Activated T-cell treated with anti-CD3 and anti-CD28 coated beads, Interleukin-2, amount 50 U/mL, for 72 hours (primary cell): ENCODE data around the gene CHL1. TPM values are rescaled to one million over a fixed set of nuclear protein-coding genes. Genes with fewer than 3 reads are reported as not detected.

Experiments
- ATAC-seq, 2 donors: fragments of 150-1000 bp; cut with Tn5 transposase; replicated peaks in 1 of 2; 2 replicates each; pipeline ENCODE4 v1.10.0; 2021; ENCODE audit warnings: moderate library complexity in 2 of 2, mild to moderate bottlenecking in 1 of 2
- DNase-seq, 2 donors: peaks; one replicate each; pipeline ENCODE4 v3.0.0; 2021 to 2022; ENCODE audit warnings: mixed read lengths in 1 of 2
- H3K27ac Mint-ChIP-seq: one replicate; pipeline ENCODE4 v1.8.0; 2022; ENCODE audit warnings: mild to moderate bottlenecking, moderate library complexity, mixed read lengths
- H3K27me3 Mint-ChIP-seq: one replicate; pipeline ENCODE4 v1.8.0; 2022; ENCODE audit warnings: low read depth, mixed read lengths
- H3K36me3 Mint-ChIP-seq, 2 donors: one replicate each; pipeline ENCODE4 v1.8.0; 2022; ENCODE audit warnings: mixed read lengths in 2 of 2, mild to moderate bottlenecking in 1 of 2; ENCODE audit not compliant: insufficient read depth in 2 of 2
- H3K4me1 Mint-ChIP-seq: one replicate; pipeline ENCODE4 v1.8.0; 2022; ENCODE audit warnings: low read depth, mixed read lengths
- H3K4me3 Mint-ChIP-seq, 2 donors: one replicate each; pipeline ENCODE4 v1.8.0; 2022; ENCODE audit warnings: mild to moderate bottlenecking in 2 of 2, mixed read lengths in 2 of 2, moderate library complexity in 2 of 2
- H3K9me3 Mint-ChIP-seq, 2 donors: one replicate each; pipeline ENCODE4 v1.8.0; 2022; ENCODE audit warnings: mixed read lengths in 2 of 2
- total RNA-seq, 2 donors: library from RNA; stranded (reverse); gene quantifications; one replicate each; pipeline ENCODE4 v1.2.3, GENCODE V29; 2022

The CHL1 gene
- total RNA-seq, 2 donors from 2014 or later: not detected

GRCh38 chr3:197149-197827 is 725 bp downstream of the CHL1 start:
- Mint-ChIP-seq H3K27ac (no peak overlapping the region), H3K9me3 (peaks cover 2 to 4% of the 10 kb centered on the region in 2 donors), H3K36me3 (peaks cover 3 to 6% of the 10 kb centered on the region in 2 donors), H3K27me3 (peaks cover 17% of the 10 kb centered on the region), H3K4me3 (no peak overlapping the region), H3K4me1 (no peaks in the 10 kb centered on the region)
- ATAC-seq (no peak), DNase-seq (no peak)

DNA sequence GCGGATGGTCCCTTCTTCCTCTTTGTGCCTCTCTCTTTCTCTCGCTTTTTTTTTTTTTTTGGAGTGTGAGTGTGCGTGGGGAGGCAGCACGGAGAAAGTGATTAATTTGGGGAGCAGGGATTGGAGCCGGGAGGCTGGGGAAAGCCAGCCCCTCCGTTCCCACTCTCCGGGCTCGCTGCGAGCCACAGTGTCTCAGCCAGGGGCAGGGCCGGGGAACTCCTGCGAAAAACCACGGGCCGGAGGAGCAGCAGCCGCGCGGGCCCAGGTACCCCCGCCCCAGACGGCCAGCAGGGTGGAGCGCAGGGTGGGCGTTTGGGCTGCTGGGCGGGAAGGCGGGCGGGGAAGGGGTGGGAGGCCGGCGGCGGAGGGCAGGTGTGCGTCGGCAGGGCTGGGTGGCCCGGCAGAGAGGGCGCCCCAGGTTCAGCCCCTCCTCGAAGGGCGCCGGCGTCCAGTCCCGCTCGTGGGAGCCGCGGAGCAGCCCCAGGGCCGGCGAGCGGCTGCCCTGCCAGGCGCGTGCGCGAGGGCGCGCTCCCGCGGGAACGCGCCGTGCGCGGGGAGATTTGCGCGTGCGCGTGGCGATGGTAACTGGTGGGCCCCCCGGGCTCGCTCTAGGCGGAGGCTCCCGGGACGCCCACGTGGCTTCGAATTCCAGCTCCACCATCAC is 1.4 kb downstream of the CHL1 start:
- ATAC-seq (no peak), DNase-seq (no peak)
- Mint-ChIP-seq H3K9me3 (peaks cover 0 to 4% of the 10 kb centered on the region in 2 donors), H3K4me1 (no peaks in the 10 kb centered on the region), H3K4me3 (no peak overlapping the region), H3K36me3 (peaks cover 3 to 6% of the 10 kb centered on the region in 2 donors), H3K27me3 (peaks cover 17% of the 10 kb centered on the region), H3K27ac (no peak overlapping the region)

GRCh38 chr3:199835-200234 is 3.3 kb downstream of the CHL1 start:
- peaks cover 13% of the 10 kb centered on the region for H3K27me3 Mint-ChIP-seq
- DNase-seq (no peak), ATAC-seq (no peak)
- no peak overlapping the region for H3K4me3 Mint-ChIP-seq
- H3K27ac Mint-ChIP-seq: no peak overlapping the region
- no peaks in the 10 kb centered on the region for H3K4me1 Mint-ChIP-seq
- H3K9me3 Mint-ChIP-seq: peaks cover 0 to 2% of the 10 kb centered on the region in 2 donors
- peaks cover 3 to 5% of the 10 kb centered on the region in 2 donors for H3K36me3 Mint-ChIP-seq

GRCh38 chr3:200758-201325 is 4.3 kb downstream of the CHL1 start:
- Mint-ChIP-seq H3K27me3 (peaks cover 7% of the 10 kb centered on the region), H3K36me3 (peaks cover 3 to 5% of the 10 kb centered on the region in 2 donors), H3K9me3 (peaks cover 0 to 2% of the 10 kb centered on the region in 2 donors), H3K27ac (no peak overlapping the region), H3K4me1 (no peaks in the 10 kb centered on the region), H3K4me3 (no peak overlapping the region)
- DNase-seq: no peak
- ATAC-seq: no peak

DNA sequence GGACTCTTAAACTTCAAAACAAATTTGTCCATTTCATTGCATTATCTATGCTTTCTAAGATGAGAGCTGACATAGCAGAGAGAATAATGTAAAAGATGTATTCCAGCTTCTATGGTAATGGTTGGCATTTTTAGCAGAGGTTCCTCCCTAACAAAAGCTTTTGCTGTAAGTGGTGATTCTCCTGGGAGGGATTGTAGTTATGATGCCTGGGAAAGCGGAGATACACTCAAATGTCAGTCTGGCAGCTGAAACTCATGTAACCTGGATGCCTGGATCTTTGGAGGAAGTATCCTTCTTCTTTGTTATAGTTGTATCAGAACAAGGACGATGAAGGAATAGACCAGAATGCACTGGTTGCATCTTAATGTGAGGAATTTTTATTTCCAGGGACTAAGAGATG is 7.5 kb downstream of the CHL1 start:
- H3K9me3 Mint-ChIP-seq: peaks cover 0 to 2% of the 10 kb centered on the region in 2 donors

DNA sequence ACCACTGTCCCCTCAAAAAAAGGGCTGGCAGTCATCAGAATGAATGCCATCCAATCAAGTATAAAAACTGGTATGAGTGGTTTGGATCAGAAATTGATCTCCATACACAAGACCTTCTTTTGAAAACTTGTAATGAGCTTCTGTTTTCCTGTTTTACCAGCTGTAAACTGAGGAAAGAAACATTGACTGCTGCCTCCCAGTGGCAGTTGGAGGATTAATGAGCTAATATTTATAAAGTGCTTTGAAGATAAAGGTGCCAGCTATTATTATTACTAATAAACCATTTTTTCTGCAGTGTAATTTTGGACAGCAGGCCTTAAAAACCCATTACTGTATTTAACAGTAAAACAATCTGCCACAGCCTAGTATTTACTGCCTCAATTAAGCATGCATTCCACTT is 11.4 kb downstream of the CHL1 start:
- ATAC-seq (no peak), DNase-seq (no peak)
- Mint-ChIP-seq H3K4me3 (no peak overlapping the region), H3K9me3 (peaks cover 0 to 2% of the 10 kb centered on the region in 2 donors), H3K4me1 (no peaks in the 10 kb centered on the region), H3K27ac (no peak overlapping the region), H3K36me3 (no peaks in the 10 kb centered on the region), H3K27me3 (no peaks in the 10 kb centered on the region)

More for the DNA sequence above, 7.5 kb downstream of the CHL1 start:
- DNase-seq (no peak), ATAC-seq (no peak)
- no peak overlapping the region for H3K4me3 Mint-ChIP-seq
- H3K4me1 Mint-ChIP-seq: no peaks in the 10 kb centered on the region
- H3K27me3 Mint-ChIP-seq: no peaks in the 10 kb centered on the region
- H3K36me3 Mint-ChIP-seq: no peaks in the 10 kb centered on the region
- H3K27ac Mint-ChIP-seq: no peak overlapping the region

- no peaks in the 10 kb centered on the region for H3K27me3 Mint-ChIP-seq
- no peak overlapping the region for H3K4me3 Mint-ChIP-seq
- no peaks in the 10 kb centered on the region for H3K4me1 Mint-ChIP-seq
- DNase-seq: no peak
- H3K27ac Mint-ChIP-seq: no peak overlapping the region
- peaks cover 0 to 2% of the 10 kb centered on the region in 2 donors for H3K9me3 Mint-ChIP-seq
- no peak for ATAC-seq
- H3K36me3 Mint-ChIP-seq: no peaks in the 10 kb centered on the region
Observed at GRCh38 chr3:210669-211068, 14.1 kb downstream of the CHL1 start.

DNA sequence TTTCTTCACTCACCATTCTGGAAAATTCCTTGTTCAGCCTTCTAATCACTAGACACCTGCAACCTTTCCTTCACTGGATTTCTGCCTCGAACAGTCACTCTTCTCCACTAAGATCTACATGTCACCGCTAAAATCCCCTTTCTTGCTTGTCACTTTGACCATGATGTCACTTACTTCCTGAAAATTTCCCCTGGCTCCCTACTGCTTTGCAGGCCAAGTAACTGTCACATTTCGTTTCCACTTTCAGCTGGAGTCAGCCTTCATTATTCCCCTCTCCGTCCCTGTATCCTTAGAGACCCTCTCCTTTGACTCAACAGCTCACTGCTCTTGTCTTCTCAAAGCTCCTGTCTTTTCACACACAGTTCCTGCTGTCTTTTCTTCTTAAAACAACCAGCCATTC is 15.9 kb downstream of the CHL1 start:
- Mint-ChIP-seq H3K27me3 (no peaks in the 10 kb centered on the region), H3K4me3 (no peak overlapping the region), H3K36me3 (no peaks in the 10 kb centered on the region), H3K9me3 (peaks cover 2 to 3% of the 10 kb centered on the region in 2 donors), H3K27ac (no peak overlapping the region), H3K4me1 (no peaks in the 10 kb centered on the region)
- DNase-seq (no peak), ATAC-seq (no peak)

GRCh38 chr3:217099-217813 is 20.7 kb downstream of the CHL1 start:
- ATAC-seq: no peak
- Mint-ChIP-seq H3K27me3 (no peaks in the 10 kb centered on the region), H3K4me3 (no peak overlapping the region), H3K4me1 (no peaks in the 10 kb centered on the region), H3K27ac (no peak overlapping the region), H3K36me3 (no peaks in the 10 kb centered on the region), H3K9me3 (peaks cover 2 to 5% of the 10 kb centered on the region in 2 donors)
- no peak for DNase-seq

DNA sequence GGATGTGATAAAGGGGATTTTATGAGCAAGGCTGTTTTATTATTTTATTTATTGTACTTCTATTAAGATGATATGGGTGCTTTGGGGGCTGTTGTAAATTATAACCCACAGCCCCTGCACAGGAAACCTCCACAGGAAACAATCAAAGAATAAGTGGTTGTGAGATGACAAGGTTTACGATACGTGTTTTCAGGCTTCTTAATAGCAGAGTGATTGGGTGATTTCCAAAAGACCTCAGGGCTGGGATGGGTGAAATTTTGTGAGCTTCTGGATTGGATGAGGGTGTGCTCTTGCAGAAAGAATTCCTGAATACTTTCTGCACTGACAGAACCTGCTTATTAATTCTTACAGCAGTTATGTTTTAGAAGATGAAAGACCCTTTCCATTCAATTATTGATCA is 21.4 kb downstream of the CHL1 start:
- ATAC-seq: no peak
- Mint-ChIP-seq H3K36me3 (no peaks in the 10 kb centered on the region), H3K4me3 (no peak overlapping the region), H3K27me3 (no peaks in the 10 kb centered on the region), H3K27ac (no peak overlapping the region), H3K9me3 (peaks cover 4 to 7% of the 10 kb centered on the region in 2 donors), H3K4me1 (no peaks in the 10 kb centered on the region)
- DNase-seq: no peak

DNA sequence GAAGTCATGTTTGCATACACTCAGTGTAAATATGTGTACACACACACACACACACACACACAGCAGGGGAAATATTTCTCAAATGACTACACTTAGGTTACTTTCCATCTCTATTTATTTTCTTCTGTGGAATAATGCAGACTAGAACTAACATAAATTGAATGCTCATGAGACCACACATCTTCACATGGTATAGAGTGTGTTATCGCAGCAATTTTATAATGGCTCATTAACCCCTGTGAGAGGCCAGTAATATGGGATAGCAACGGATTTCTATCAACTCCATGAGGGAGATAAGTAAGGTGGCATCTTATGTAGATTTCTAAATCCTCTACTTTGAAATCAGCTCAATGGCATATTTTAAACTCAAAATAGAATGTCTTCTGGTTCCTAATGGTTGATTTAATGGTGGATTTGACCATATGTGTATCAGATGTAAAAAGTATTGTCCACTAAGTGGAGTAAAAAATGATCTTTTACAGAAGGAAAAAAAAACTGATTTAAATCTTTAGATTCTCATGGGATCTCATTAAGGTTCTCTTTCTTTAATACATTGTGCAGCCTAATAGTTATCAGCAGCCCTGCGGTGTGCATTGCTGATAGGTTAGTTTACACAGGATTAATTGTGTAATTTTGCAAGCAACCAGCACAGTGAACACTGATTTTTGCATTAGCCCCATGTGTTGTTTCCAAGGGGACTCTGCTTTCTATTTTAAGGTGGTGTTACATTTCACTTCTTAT is 32.0 kb downstream of the CHL1 start:
- Mint-ChIP-seq H3K4me1 (no peaks in the 10 kb centered on the region), H3K9me3 (peaks cover 0 to 2% of the 10 kb centered on the region in 2 donors), H3K4me3 (no peak overlapping the region), H3K36me3 (no peaks in the 10 kb centered on the region), H3K27ac (no peak overlapping the region), H3K27me3 (no peaks in the 10 kb centered on the region)
- no peak for ATAC-seq
- DNase-seq: no peak

- no peak overlapping the region for H3K27ac Mint-ChIP-seq
- no peak overlapping the region for H3K4me3 Mint-ChIP-seq
- H3K4me1 Mint-ChIP-seq: no peaks in the 10 kb centered on the region
- DNase-seq: no peak
- H3K27me3 Mint-ChIP-seq: no peaks in the 10 kb centered on the region
- H3K9me3 Mint-ChIP-seq: no peaks in the 10 kb centered on the region
- no peaks in the 10 kb centered on the region for H3K36me3 Mint-ChIP-seq
- ATAC-seq: no peak
Observed at GRCh38 chr3:229183-229661, 32.7 kb downstream of the CHL1 start.
